ENCODE data around the gene MYBPHL.
A peak's percentile ranks its signal among the peaks of the same experiment; 100 is the strongest.
"Not testable (repeated sequence)": the region's sequence is repeated elsewhere in the genome, so short reads cannot be mapped to it uniquely, and the experiment has no call there.

MYBPHL gene

GRCh38 chr1:109305991-109306390 is 820 bp downstream of the MYBPHL start:
- FAIRE-seq: not testable (repeated sequence)

- no peak for FAIRE-seq
These were observed 2.4 kb downstream of the MYBPHL start for GRCh38 chr1:109304226-109304920.

- FAIRE-seq: no peak
These were observed 4.9 kb downstream of the MYBPHL start for GRCh38 chr1:109301874-109302273.

GRCh38 chr1:109300650-109301151 is 6.1 kb downstream of the MYBPHL start:
- FAIRE-seq: no peak

GRCh38 chr1:109299558-109300343 is 7.1 kb downstream of the MYBPHL start:
- FAIRE-seq: no peak

- no peak for FAIRE-seq
These were observed 7.9 kb downstream of the MYBPHL start for GRCh38 chr1:109298666-109299557.

GRCh38 chr1:109296782-109297181 is 10.0 kb downstream of the MYBPHL start:
- FAIRE-seq: no peak

- FAIRE-seq: no peak
These were observed 10.9 kb downstream of the MYBPHL start for GRCh38 chr1:109295712-109296415.

GRCh38 chr1:109294481-109294880 is 12.3 kb downstream of the MYBPHL start:
- FAIRE-seq: no peak

GRCh38 chr1:109293026-109293425 is 13.8 kb downstream of the MYBPHL start:
- FAIRE-seq: no peak

- FAIRE-seq: no peak
These were observed 14.4 kb downstream of the MYBPHL start for GRCh38 chr1:109292364-109292763.

- FAIRE-seq: no peak
These were observed 15.8 kb downstream of the MYBPHL start for GRCh38 chr1:109290998-109291397.

GRCh38 chr1:109290137-109290536 is 16.7 kb downstream of the MYBPHL start:
- FAIRE-seq: no peak

- not testable (repeated sequence) for FAIRE-seq
These were observed 20.0 kb downstream of the MYBPHL start for GRCh38 chr1:109286762-109287161.

GRCh38 chr1:109283748-109284600 is 22.8 kb downstream of the MYBPHL start:
- no peak for FAIRE-seq

GRCh38 chr1:109282952-109283747 is 23.7 kb downstream of the MYBPHL start, which contains the start of gene PSRC1:
TSS of gene PSRC1 (minus strand) at chr1:109283145.
- peak; percentile 93 for FAIRE-seq

GRCh38 chr1:109282497-109282951 is 24.3 kb downstream of the MYBPHL start:
- FAIRE-seq: no peak

- FAIRE-seq: no peak
These were observed 24.9 kb downstream of the MYBPHL start for GRCh38 chr1:109281680-109282496.

GRCh38 chr1:109280862-109281261 is 25.9 kb downstream of the MYBPHL start:
- no peak for FAIRE-seq

All from G401.6 (cell line).